Measurements from ENCODE around the gene MED4.

GRCh38 chr13:48131533-48131932 is 36.6 kb upstream of the MED4 start:
- TF ChIP-seq CTCF (IDR thresholded peaks at IDR 0.05) (no peak), POLR2AphosphoS5 (IDR thresholded peaks at IDR 0.05) (no peak), EP300 (IDR thresholded peaks at IDR 0.05) (no peak)
